D721Med (cell line): ENCODE results near the gene NT5C1B.

Experiments
- DNase-seq: peaks from one replicate; pipeline ENCODE4 v3.0.0; 2011; ENCODE audit warnings: low spot score; ENCODE audit not compliant: insufficient read length
- FAIRE-seq: peaks from 2 replicates; lab custom pipeline; 2011; peaks lifted over from hg19 to GRCh38; lab: Jason Lieb, UNC
- CTCF ChIP-seq: IDR thresholded peaks from 2 replicates; pipeline ENCODE4 v1.5.1; 2012; ENCODE audit warnings: mild to moderate bottlenecking, control low read depth; ENCODE audit not compliant: insufficient read depth; ENCODE audit errors: missing control alignments

NT5C1B gene

GRCh38 chr2:18527326-18527725 lies 62.0 kb downstream of the NT5C1B start:
- TF ChIP-seq CTCF, result no peak
- FAIRE-seq (no peak), DNase-seq (no peak)

GRCh38 chr2:18526429-18526828 lies 62.9 kb downstream of the NT5C1B start:
- no peak for DNase-seq
- TF ChIP-seq CTCF, result no peak
- no peak for FAIRE-seq

- no peak for TF ChIP-seq CTCF
- DNase-seq, result no peak
- no peak for FAIRE-seq
Observed at GRCh38 chr2:18525852-18526251, 63.5 kb downstream of the NT5C1B start.

- FAIRE-seq (no peak), DNase-seq (no peak)
- TF ChIP-seq CTCF, result no peak
Observed at GRCh38 chr2:18525236-18525635, 64.1 kb downstream of the NT5C1B start.

- DNase-seq (no peak), FAIRE-seq (no peak)
- no peak for TF ChIP-seq CTCF
Observed at GRCh38 chr2:18522484-18523146, 66.8 kb downstream of the NT5C1B start.

GRCh38 chr2:18520451-18521425 lies 68.6 kb downstream of the NT5C1B start:
- DNase-seq (peak; percentile 34), FAIRE-seq (no peak)
- peak; percentile 97 for TF ChIP-seq CTCF
